Subcutaneous adipose tissue (tissue), 4 donors: ENCODE measurements around the gene PRKRIP1. TPM values are rescaled to one million over a fixed set of nuclear protein-coding genes. Genes with fewer than 3 reads are reported as not detected.

ENCODE experiments used
- CTCF ChIP-seq: fragments of 450-650 bp; IDR thresholded peaks from one replicate; pipeline ENCODE4 v1.5.1; 2016; ENCODE audit warnings: low read depth, mild to moderate bottlenecking, control low read depth, antibody characterized with exemption, moderate library complexity
- total RNA-seq, 4 donors: library from RNA; depleted of rRNA; stranded (reverse); fragments of >200 nt; gene quantifications; one replicate each; pipeline ENCODE4 v1.1.0, GENCODE V29; 2016

The PRKRIP1 gene
- total RNA-seq, 4 donors from 2014 or later, result 14.3 to 39.7 (median 21.9) TPM

- no peak for TF ChIP-seq CTCF
These were observed 2.7 kb upstream of the PRKRIP1 start for GRCh38 chr7:102393467-102393866.

GRCh38 chr7:102395592-102395872, 631 bp upstream of the PRKRIP1 start:
- no peak for TF ChIP-seq CTCF

GRCh38 chr7:102396710-102397019, 502 bp downstream of the PRKRIP1 start:
- no peak for TF ChIP-seq CTCF

GRCh38 chr7:102398543-102398942, 2.4 kb downstream of the PRKRIP1 start:
- TF ChIP-seq CTCF, result no peak

- TF ChIP-seq CTCF, result no peak
These were observed 4.2 kb downstream of the PRKRIP1 start for GRCh38 chr7:102400360-102400759.

- TF ChIP-seq CTCF, result no peak
These were observed 7.4 kb downstream of the PRKRIP1 start for GRCh38 chr7:102403563-102403962.

- TF ChIP-seq CTCF, result no peak
These were observed 8.1 kb downstream of the PRKRIP1 start for GRCh38 chr7:102404005-102404861.
